Activated T-cell treated with anti-CD3 and anti-CD28 coated beads, Interleukin-2, amount 50 U/mL, for 72 hours (primary cell): Measurements from ENCODE around the gene CD47. TPM values are rescaled to one million over a fixed set of nuclear protein-coding genes. Genes with fewer than 3 reads are reported as not detected.
A peak's percentile ranks its signal among the peaks of the same experiment; 100 is the strongest.

ENCODE experiments used
- ATAC-seq, 2 donors: fragments of 150-1000 bp; cut with Tn5 transposase; replicated peaks in 1 of 2; 2 replicates each; pipeline ENCODE4 v1.10.0; 2021; ENCODE audit warnings: moderate library complexity in 2 of 2, mild to moderate bottlenecking in 1 of 2
- DNase-seq, 2 donors: peaks; one replicate each; pipeline ENCODE4 v3.0.0; 2021 to 2022; ENCODE audit warnings: mixed read lengths in 1 of 2
- H3K27ac Mint-ChIP-seq: one replicate; pipeline ENCODE4 v1.8.0; 2022; ENCODE audit warnings: mild to moderate bottlenecking, moderate library complexity, mixed read lengths
- H3K27me3 Mint-ChIP-seq: one replicate; pipeline ENCODE4 v1.8.0; 2022; ENCODE audit warnings: low read depth, mixed read lengths
- H3K36me3 Mint-ChIP-seq, 2 donors: one replicate each; pipeline ENCODE4 v1.8.0; 2022; ENCODE audit warnings: mixed read lengths in 2 of 2, mild to moderate bottlenecking in 1 of 2; ENCODE audit not compliant: insufficient read depth in 2 of 2
- H3K4me1 Mint-ChIP-seq: one replicate; pipeline ENCODE4 v1.8.0; 2022; ENCODE audit warnings: low read depth, mixed read lengths
- H3K4me3 Mint-ChIP-seq, 2 donors: one replicate each; pipeline ENCODE4 v1.8.0; 2022; ENCODE audit warnings: mild to moderate bottlenecking in 2 of 2, mixed read lengths in 2 of 2, moderate library complexity in 2 of 2
- H3K9me3 Mint-ChIP-seq, 2 donors: one replicate each; pipeline ENCODE4 v1.8.0; 2022; ENCODE audit warnings: mixed read lengths in 2 of 2
- total RNA-seq, 2 donors: library from RNA; stranded (reverse); gene quantifications; one replicate each; pipeline ENCODE4 v1.2.3, GENCODE V29; 2022

The CD47 gene
- total RNA-seq, result 100 to 1,000 TPM; 139 to 153 TPM

GRCh38 chr3:108090701-108091497 is at the start of gene CD47:
TSS of gene CD47 (minus strand) at chr3:108091031. CDS start at chr3:108090908, 123 bp downstream.
- Mint-ChIP-seq H3K4me3 (peak within 1 kb of the TSS; percentile 92 to 94), H3K27ac (peak within 1 kb of the TSS; percentile 94)

GRCh38 chr3:108137460-108137814 is 46.6 kb upstream of the CD47 start:
- DNase-seq (no peak), ATAC-seq (no peak)
- Mint-ChIP-seq H3K27me3 (no peaks in the 10 kb centered on the region), H3K36me3 (peaks cover 18 to 51% of the 10 kb centered on the region in 2 donors), H3K27ac (peak overlapping the region; percentile 33), H3K9me3 (no peaks in the 10 kb centered on the region), H3K4me3 (no peak overlapping the region), H3K4me1 (peaks cover 45% of the 10 kb centered on the region)

More at GRCh38 chr3:108090701-108091497, at the start of gene CD47:
- H3K36me3 Mint-ChIP-seq, result peaks cover 9% of the 10 kb centered on the region in 2 donors
- H3K9me3 Mint-ChIP-seq, result peaks cover 2 to 3% of the 10 kb centered on the region in 2 donors
- peaks cover 32% of the 10 kb centered on the region for H3K4me1 Mint-ChIP-seq
- no peaks in the 10 kb centered on the region for H3K27me3 Mint-ChIP-seq
- peak; percentile 95 to 98 for DNase-seq
- peak; percentile 74 to 77 for ATAC-seq

GRCh38 chr3:108136561-108137459 is 46.0 kb upstream of the CD47 start:
- Mint-ChIP-seq H3K36me3 (peaks cover 18 to 51% of the 10 kb centered on the region in 2 donors), H3K4me1 (peaks cover 51% of the 10 kb centered on the region), H3K9me3 (no peaks in the 10 kb centered on the region), H3K4me3 (no peak overlapping the region), H3K27ac (no peak overlapping the region), H3K27me3 (no peaks in the 10 kb centered on the region)
- DNase-seq, result no peak
- ATAC-seq, result no peak

DNA sequence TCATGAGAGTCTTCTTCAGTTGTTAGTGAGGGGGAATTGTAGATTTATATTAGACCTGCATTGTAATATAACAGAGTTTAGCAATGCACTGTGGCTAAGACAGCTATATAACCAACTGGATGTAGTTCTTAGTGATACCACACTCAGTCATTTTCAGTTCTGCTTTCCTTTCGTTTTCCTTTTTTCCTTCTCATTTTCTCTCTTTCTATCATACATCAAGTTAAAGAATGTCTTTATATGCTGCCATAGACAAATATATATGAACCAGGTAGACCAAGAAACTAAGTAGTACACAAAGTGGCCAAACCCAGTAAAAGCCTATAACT is 43.7 kb upstream of the CD47 start:
- Mint-ChIP-seq H3K4me3 (peak overlapping the region; percentile 57 to 87), H3K36me3 (peaks cover 18 to 49% of the 10 kb centered on the region in 2 donors), H3K27me3 (no peaks in the 10 kb centered on the region), H3K4me1 (peaks cover 74% of the 10 kb centered on the region), H3K27ac (peak overlapping the region; percentile 98), H3K9me3 (no peaks in the 10 kb centered on the region)
- no peak for DNase-seq
- peak; percentile 47 to 51 for ATAC-seq

- ATAC-seq (peak; percentile 39 to 43), DNase-seq (no peak)
- Mint-ChIP-seq H3K36me3 (peaks cover 18 to 49% of the 10 kb centered on the region in 2 donors), H3K9me3 (no peaks in the 10 kb centered on the region), H3K27ac (peak overlapping the region; percentile 98), H3K27me3 (no peaks in the 10 kb centered on the region), H3K4me3 (peak overlapping the region; percentile 57 to 87), H3K4me1 (peaks cover 79% of the 10 kb centered on the region)
These were observed 43.2 kb upstream of the CD47 start for GRCh38 chr3:108133858-108134554.

- Mint-ChIP-seq H3K4me3 (peak overlapping the region; percentile 57 to 87), H3K27me3 (no peaks in the 10 kb centered on the region), H3K36me3 (peaks cover 24 to 52% of the 10 kb centered on the region in 2 donors), H3K9me3 (peaks cover 3 to 4% of the 10 kb centered on the region in 2 donors), H3K27ac (peak overlapping the region; percentile 98), H3K4me1 (peaks cover 89% of the 10 kb centered on the region)
- ATAC-seq, result no peak
- DNase-seq, result no peak
These were observed 42.2 kb upstream of the CD47 start for GRCh38 chr3:108133048-108133369.

GRCh38 chr3:108131475-108132134 is 40.8 kb upstream of the CD47 start:
- ATAC-seq (no peak), DNase-seq (no peak)
- H3K27me3 Mint-ChIP-seq, result no peaks in the 10 kb centered on the region
- H3K4me3 Mint-ChIP-seq, result peak overlapping the region; percentile 57 to 87
- peaks cover 93% of the 10 kb centered on the region for H3K4me1 Mint-ChIP-seq
- H3K9me3 Mint-ChIP-seq, result peaks cover 3 to 4% of the 10 kb centered on the region in 2 donors
- peaks cover 24 to 47% of the 10 kb centered on the region in 2 donors for H3K36me3 Mint-ChIP-seq
- peak overlapping the region; percentile 98 for H3K27ac Mint-ChIP-seq

GRCh38 chr3:108130701-108131474 is 40.1 kb upstream of the CD47 start:
- ATAC-seq (peak; percentile 29 to 35), DNase-seq (no peak)
- Mint-ChIP-seq H3K4me1 (peaks cover 90% of the 10 kb centered on the region), H3K4me3 (peak overlapping the region; percentile 57 to 87), H3K27me3 (no peaks in the 10 kb centered on the region), H3K27ac (peak overlapping the region; percentile 98), H3K36me3 (peaks cover 27 to 42% of the 10 kb centered on the region in 2 donors), H3K9me3 (peaks cover 3 to 4% of the 10 kb centered on the region in 2 donors)

DNA sequence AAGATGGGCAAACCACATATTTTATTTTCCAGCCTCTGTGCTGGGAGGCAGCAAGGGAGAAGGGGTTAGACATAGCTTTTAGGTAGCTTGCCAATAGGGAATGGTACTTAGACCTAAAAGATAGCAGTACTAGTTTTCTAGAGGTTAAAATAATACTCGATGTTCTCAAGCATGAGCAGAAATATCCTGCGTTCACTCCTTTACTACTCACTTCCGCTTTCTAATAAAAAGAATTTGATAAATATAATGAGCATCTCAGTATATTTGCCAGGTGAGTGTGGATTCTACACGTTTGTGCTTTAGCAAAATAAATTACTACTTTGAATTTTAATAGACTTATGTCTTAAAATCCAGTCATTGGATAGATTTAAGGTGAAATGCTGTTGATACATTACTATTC is 39.4 kb upstream of the CD47 start:
- no peaks in the 10 kb centered on the region for H3K27me3 Mint-ChIP-seq
- H3K36me3 Mint-ChIP-seq, result peaks cover 27 to 42% of the 10 kb centered on the region in 2 donors
- peak overlapping the region; percentile 98 for H3K27ac Mint-ChIP-seq

DNA sequence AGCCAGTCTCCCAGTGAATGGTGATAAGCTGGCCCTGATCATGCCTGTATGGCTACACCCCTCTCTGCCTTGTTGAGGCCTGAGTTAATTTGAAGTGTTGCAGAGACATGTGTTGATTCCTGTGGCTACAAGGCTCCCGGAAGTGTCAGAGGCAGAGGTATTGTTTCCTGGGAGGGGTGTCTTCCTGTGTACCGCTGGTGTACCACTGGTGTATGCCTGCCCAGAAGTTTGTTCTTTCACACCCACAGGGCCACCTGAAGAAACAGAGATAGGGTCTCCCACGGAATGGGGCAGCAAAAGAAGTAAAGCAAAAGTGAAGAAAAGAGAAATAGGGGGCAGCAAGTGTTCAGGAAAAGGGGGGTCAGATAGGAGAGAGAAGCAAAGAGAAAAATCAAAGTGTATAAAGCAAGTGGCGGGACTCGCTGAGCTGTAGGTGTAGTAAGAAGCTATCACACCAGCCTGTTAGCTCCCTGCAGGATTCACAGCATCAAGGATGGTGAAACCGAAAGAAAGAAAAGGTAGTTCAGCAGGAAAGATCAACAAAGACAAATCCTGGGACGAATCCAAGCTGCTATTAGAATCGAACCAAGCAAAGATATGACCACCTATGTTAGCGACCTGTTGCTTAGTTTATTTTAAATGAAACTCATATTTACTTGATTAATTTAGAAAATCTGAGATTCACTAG is 36.6 kb upstream of the CD47 start:
- peaks cover 23 to 35% of the 10 kb centered on the region in 2 donors for H3K36me3 Mint-ChIP-seq
- peaks cover 89% of the 10 kb centered on the region for H3K4me1 Mint-ChIP-seq
- H3K4me3 Mint-ChIP-seq, result peak overlapping the region; percentile 96
- no peaks in the 10 kb centered on the region for H3K27me3 Mint-ChIP-seq
- DNase-seq, result peak; percentile 52 to 59
- peaks cover 3 to 4% of the 10 kb centered on the region in 2 donors for H3K9me3 Mint-ChIP-seq
- H3K27ac Mint-ChIP-seq, result peak overlapping the region; percentile 98
- peak; percentile 30 to 42 for ATAC-seq

More for the DNA sequence above, 39.4 kb upstream of the CD47 start:
- Mint-ChIP-seq H3K4me3 (peak overlapping the region; percentile 57 to 87), H3K4me1 (peaks cover 90% of the 10 kb centered on the region), H3K9me3 (peaks cover 3 to 4% of the 10 kb centered on the region in 2 donors)
- DNase-seq, result no peak
- ATAC-seq, result no peak

GRCh38 chr3:108126348-108126747 is 35.5 kb upstream of the CD47 start:
- DNase-seq (no peak), ATAC-seq (no peak)
- Mint-ChIP-seq H3K9me3 (peaks cover 3 to 4% of the 10 kb centered on the region in 2 donors), H3K4me1 (peaks cover 81% of the 10 kb centered on the region), H3K27me3 (no peaks in the 10 kb centered on the region), H3K27ac (peak overlapping the region; percentile 100), H3K36me3 (peaks cover 20 to 29% of the 10 kb centered on the region in 2 donors), H3K4me3 (peak overlapping the region; percentile 96 to 98)
